A673 (cell line): Measurements from ENCODE around the gene PYGO2. TPM values are rescaled to one million over a fixed set of nuclear protein-coding genes. Genes with fewer than 3 reads are reported as not detected.
A peak's percentile ranks its signal among the peaks of the same experiment; 100 is the strongest.

ENCODE experiments used
- BruUV-seq: library from RNA; stranded (reverse); fragments of 400-500 nt; replicated peaks from 2 replicates; lab custom pipeline; 2021; lab: Mats Ljungman, UMichigan
- CTCF ChIA-PET: fragments of 300-600 bp; sonication (Branson Sonifier 250); formaldehyde crosslinking; loops from one replicate; lab custom pipeline; 2022; ENCODE audit warnings: antibody characterized with exemption; lab: Charles Lee
- POLR2A ChIA-PET: fragments of 300-600 bp; sonication (Branson Sonifier 250); formaldehyde crosslinking; loops from one replicate; lab custom pipeline; 2022; ENCODE audit warnings: antibody characterized with exemption; ENCODE audit not compliant: low non-redundant PET; lab: Charles Lee
- DNase-seq: peaks from one replicate; pipeline ENCODE4 v3.0.0-alpha.2; 2015; ENCODE audit warnings: low spot score
- H3K27ac ChIP-seq: fragments of 200-600 bp; sonication (generic); 2 replicates; pipeline ENCODE4 v1.5.1; 2016; ENCODE audit warnings: mixed run types, low read depth, mild to moderate bottlenecking, mixed read lengths, antibody characterized with exemption, low read length; ENCODE audit not compliant: poor library complexity, severe bottlenecking
- H3K27me3 ChIP-seq: fragments of 200-600 bp; sonication (generic); replicated peaks from 2 replicates; pipeline ENCODE4 v1.6.1; 2017; ENCODE audit warnings: mixed run types, low read depth, mild to moderate bottlenecking, mixed read lengths, antibody characterized with exemption, low read length; ENCODE audit not compliant: insufficient read depth, poor library complexity
- H3K36me3 ChIP-seq: fragments of 200-600 bp; sonication (generic); 2 replicates; pipeline ENCODE4 v1.6.1; 2016; ENCODE audit warnings: mixed run types, mild to moderate bottlenecking, mixed read lengths, antibody characterized with exemption, low read length; ENCODE audit not compliant: insufficient read depth, poor library complexity, severe bottlenecking
- H3K4me1 ChIP-seq: fragments of 200-600 bp; sonication (generic); 2 replicates; pipeline ENCODE4 v1.6.1; 2017; ENCODE audit warnings: mixed run types, mild to moderate bottlenecking, mixed read lengths, antibody characterized with exemption, low read length; ENCODE audit not compliant: insufficient read depth, poor library complexity, severe bottlenecking
- H3K4me3 ChIP-seq: fragments of 200-600 bp; sonication (generic); 2 replicates; pipeline ENCODE4 v1.5.1; 2016; ENCODE audit warnings: low read depth, mixed run types, mild to moderate bottlenecking, mixed read lengths, low read length; ENCODE audit not compliant: poor library complexity, severe bottlenecking
- H3K9me3 ChIP-seq: fragments of 200-600 bp; sonication (generic); 2 replicates; pipeline ENCODE4 v1.6.1; 2016; ENCODE audit warnings: mixed run types, low read depth, mild to moderate bottlenecking, mixed read lengths, antibody characterized with exemption, low read length; ENCODE audit not compliant: poor library complexity, severe bottlenecking
- CTCF ChIP-seq: fragments of 300-800, 200-600 bp; sonication (generic); conservative IDR thresholded peaks from 2 replicates; pipeline ENCODE4 v1.5.1; 2017; ENCODE audit warnings: low read depth, mild to moderate bottlenecking, antibody characterized with exemption, low read length, moderate library complexity, mixed read lengths
- EZH2 ChIP-seq: fragments of 200-600 bp; sonication (generic); IDR thresholded peaks from 2 replicates; pipeline ENCODE4 v1.6.1; 2017; ENCODE audit warnings: borderline replicate concordance, low read depth, mild to moderate bottlenecking, mixed read lengths, antibody characterized with exemption, low read length; ENCODE audit not compliant: poor library complexity, severe bottlenecking
- intact Hi-C: fragments of 100-400 bp; cut with micrococcal nuclease; formaldehyde crosslinking; loops from one replicate; pipeline ENCODE4 v1.10.0; 2022; ENCODE audit not compliant: unreplicated experiment
- total RNA-seq: library from RNA; stranded (reverse); gene quantifications from 2 replicates; pipeline ENCODE4 v1.2.3, GENCODE V29; 2021

Gene PYGO2
- total RNA-seq, 1 experiment from 2014 or later, result 48.5 TPM

GRCh38 chr1:154973344-154974101, 11.9 kb upstream of the PYGO2 start:
- TF ChIP-seq EZH2, result no peak
- TF ChIP-seq CTCF, result peak; percentile 41; the same call in 1 of the 2 replicates
- ChIA-PET POLR2A (interaction anchor here (0.6 to 0.7 kb wide), 3 partner anchors 9 to 406 kb away, joined by 3 to 23 read pairs (median 3); partner anchors contain the start of gene CHRNB2), CTCF (interaction anchor here (0.9 to 1.1 kb wide), 4 partner anchors 12 to 77 kb away, joined by 4 to 6 read pairs (median 4); partner anchors contain the start of gene PYGO2)
- H3K9me3 ChIP-seq, result no peaks in the 10 kb centered on the region
- H3K4me3 ChIP-seq, result peak overlapping the region; percentile 59
- H3K27me3 ChIP-seq, result no peaks in the 10 kb centered on the region
- H3K4me1 ChIP-seq, result peaks cover 55% of the 10 kb centered on the region
- TSS peak; percentile 43 for BruUV-seq
- DNase-seq, result peak; percentile 97
- H3K27ac ChIP-seq, result peak overlapping the region; percentile 96
- H3K36me3 ChIP-seq, result peaks cover 20% of the 10 kb centered on the region
- intact Hi-C loops, result no loop called here

- intact Hi-C loops, result no loop called here
- Histone ChIP-seq H3K4me1 (peaks cover 63% of the 10 kb centered on the region), H3K36me3 (peaks cover 20% of the 10 kb centered on the region), H3K9me3 (no peaks in the 10 kb centered on the region), H3K4me3 (peak overlapping the region; percentile 59), H3K27me3 (no peaks in the 10 kb centered on the region), H3K27ac (peak overlapping the region; percentile 96)
- BruUV-seq, result no TSS peak
- ChIA-PET CTCF (interaction anchor here (1.0 to 1.1 kb wide), 2 partner anchors 22 to 39 kb away, joined by 4 to 6 read pairs; no protein-coding TSS in a partner anchor), POLR2A (interaction anchor here (0.6 kb wide), 1 partner anchor 8 kb away, joined by 3 read pairs; no protein-coding TSS in a partner anchor)
- peak; percentile 86 for DNase-seq
- TF ChIP-seq EZH2 (no peak), CTCF (no peak)
Measured at GRCh38 chr1:154972517-154973343, 11.1 kb upstream of the PYGO2 start.

- Histone ChIP-seq H3K27me3 (no peaks in the 10 kb centered on the region), H3K27ac (peak overlapping the region; percentile 96), H3K9me3 (no peaks in the 10 kb centered on the region), H3K4me1 (peaks cover 62% of the 10 kb centered on the region), H3K36me3 (peaks cover 20% of the 10 kb centered on the region), H3K4me3 (peak overlapping the region; percentile 59)
- BruUV-seq, result no TSS peak
- TF ChIP-seq EZH2, result no peak
- TF ChIP-seq CTCF, result no peak
- CTCF ChIA-PET, result interaction anchor here (1.0 kb wide), 1 partner anchor 40 kb away, joined by 6 read pairs; no protein-coding TSS in a partner anchor
- intact Hi-C loops, result no loop called here
- POLR2A ChIA-PET, result no interaction called here
- DNase-seq, result no peak
Measured at GRCh38 chr1:154972213-154972516, 10.6 kb upstream of the PYGO2 start.
